Hepatocyte (in vitro differentiated cells): ENCODE data around the gene ZNF511. TPM values are rescaled to one million over a fixed set of nuclear protein-coding genes. Genes with fewer than 3 reads are reported as not detected.

ENCODE experiments used
- DNase-seq: peaks from one replicate; pipeline ENCODE4 v3.0.0-alpha.2; 2016; ENCODE audit warnings: low spot score
- H2AFZ ChIP-seq: fragments of 200-600 bp; sonication (generic); 2 replicates; pipeline ENCODE4 v1.6.0; 2016; ENCODE audit warnings: antibody characterized with exemption, mild to moderate bottlenecking
- H3K27ac ChIP-seq: fragments of 200-600 bp; sonication (generic); 2 replicates; pipeline ENCODE4 v1.5.1; 2016; ENCODE audit warnings: mild to moderate bottlenecking
- H3K27me3 ChIP-seq: fragments of 200-600 bp; sonication (generic); 2 replicates; pipeline ENCODE4 v1.6.1; 2016
- H3K36me3 ChIP-seq: fragments of 200-600 bp; sonication (generic); replicated peaks from 2 replicates; pipeline ENCODE4 v1.5.1; 2016; ENCODE audit warnings: low read depth; ENCODE audit not compliant: insufficient read depth
- H3K4me1 ChIP-seq: fragments of 200-600 bp; sonication (generic); 2 replicates; pipeline ENCODE4 v1.5.1; 2016; ENCODE audit warnings: mild to moderate bottlenecking, moderate library complexity; ENCODE audit not compliant: insufficient read depth
- H3K4me2 ChIP-seq: fragments of 200-600 bp; sonication (generic); 2 replicates; pipeline ENCODE4 v1.6.0; 2016
- H3K4me3 ChIP-seq: fragments of 200-600 bp; sonication (generic); 2 replicates; pipeline ENCODE4 v1.5.1; 2016; ENCODE audit warnings: mild to moderate bottlenecking
- H3K79me2 ChIP-seq: fragments of 200-600 bp; sonication (generic); 2 replicates; pipeline ENCODE4 v1.6.0; 2017; ENCODE audit warnings: mild to moderate bottlenecking
- H3K9me2 ChIP-seq: fragments of 200-600 bp; sonication (generic); replicated peaks from 2 replicates; pipeline ENCODE4 v1.6.0; 2017; ENCODE audit warnings: mild to moderate bottlenecking; ENCODE audit not compliant: insufficient read depth
- H3K9me3 ChIP-seq: fragments of 200-600 bp; sonication (generic); 2 replicates; pipeline ENCODE4 v1.5.1; 2016; ENCODE audit warnings: low read depth, mild to moderate bottlenecking
- H4K20me1 ChIP-seq: fragments of 200-600 bp; sonication (generic); 2 replicates; pipeline ENCODE4 v1.6.0; 2016; ENCODE audit warnings: mild to moderate bottlenecking; ENCODE audit not compliant: insufficient read depth, poor library complexity, severe bottlenecking
- CTCF ChIP-seq: fragments of 200-600 bp; sonication (generic); IDR thresholded peaks from 2 replicates; pipeline ENCODE4 v1.5.1; 2016; ENCODE audit warnings: antibody characterized with exemption, mild to moderate bottlenecking; ENCODE audit not compliant: poor library complexity
- EZH2 ChIP-seq: fragments of 200-600 bp; sonication (generic); IDR thresholded peaks from 2 replicates; pipeline ENCODE4 v1.6.1; 2016; ENCODE audit warnings: antibody characterized with exemption, mild to moderate bottlenecking, borderline replicate concordance
- EZH2phosphoT487 ChIP-seq: fragments of 200-600 bp; sonication (generic); IDR thresholded peaks from one replicate; pipeline ENCODE4 v1.6.1; 2018; ENCODE audit warnings: antibody characterized with exemption, mild to moderate bottlenecking, low read depth, moderate library complexity; ENCODE audit not compliant: unreplicated experiment, severe bottlenecking
- WGBS: methylation state at CpG from one replicate; pipeline ENCODE4 v1.1.6; 2016; ENCODE audit warnings: low lambda C conversion rate; ENCODE audit errors: missing lambda C conversion rate; 5-methylcytosine and 5-hydroxymethylcytosine counted together
- polyA plus RNA-seq: library from polyadenylated mRNA; unstranded; fragments of >200 nt; fragmentation: Nextera tagmentation; extraction: Ambion mirVana; gene quantifications from 2 replicates; pipeline ENCODE4 v1.2.1, GENCODE V29; 2016
- total RNA-seq: library from RNA; depleted of rRNA; stranded (reverse); fragments of >200 nt; gene quantifications from 2 replicates; pipeline ENCODE4 v1.2.3, GENCODE V29; 2014

The ZNF511 gene
- total and polyA plus RNA-seq, 2 experiments from 2014 or later = 36.9 to 56.9 TPM

DNA sequence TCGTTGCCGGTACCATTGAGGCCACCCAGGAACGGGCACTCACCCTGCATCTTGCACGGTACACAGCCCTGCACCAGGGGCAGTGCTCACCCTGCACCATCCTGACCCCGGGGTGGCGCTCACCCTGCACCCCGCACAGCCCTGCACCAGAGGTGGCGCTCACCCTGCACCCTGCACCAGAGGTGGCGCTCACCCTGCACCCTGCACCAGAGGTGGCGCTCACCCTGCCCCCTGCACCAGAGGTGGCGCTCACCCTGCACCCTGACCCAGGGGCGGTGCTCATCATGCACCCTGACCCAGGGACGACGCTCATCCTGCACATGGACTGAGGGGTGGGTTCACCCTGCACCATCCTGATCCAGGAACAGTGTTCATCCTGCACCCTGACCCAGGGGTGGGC, 6.5 kb upstream of the ZNF511 start:
- no peaks in the 10 kb centered on the region for H3K27me3 ChIP-seq
- no peak for TF ChIP-seq EZH2phosphoT487
- TF ChIP-seq CTCF = no peak
- TF ChIP-seq EZH2 = no peak
- no peaks in the 10 kb centered on the region for H3K36me3 ChIP-seq
- H3K9me3 ChIP-seq = no peaks in the 10 kb centered on the region
- no peak overlapping the region for H2AFZ ChIP-seq
- over 99% methylated on average over 14 of the region's 14 CpGs for WGBS
- peaks cover 4% of the 10 kb centered on the region for H3K4me1 ChIP-seq
- H3K4me2 ChIP-seq = no peak overlapping the region
- no peak overlapping the region for H3K27ac ChIP-seq
- no peak for DNase-seq
- no peaks in the 10 kb centered on the region for H3K9me2 ChIP-seq
- peaks cover 45% of the 10 kb centered on the region for H4K20me1 ChIP-seq
- H3K79me2 ChIP-seq = peaks cover 52% of the 10 kb centered on the region
- no peak overlapping the region for H3K4me3 ChIP-seq

- no peak for TF ChIP-seq EZH2phosphoT487
- TF ChIP-seq CTCF = no peak
- no peak for TF ChIP-seq EZH2
Measured at GRCh38 chr10:133303206-133303605, 5.5 kb upstream of the ZNF511 start.

GRCh38 chr10:133306097-133306476, 2.6 kb upstream of the ZNF511 start:
- Histone ChIP-seq H3K27ac (no peak overlapping the region), H3K79me2 (peaks cover 64% of the 10 kb centered on the region)

More at GRCh38 chr10:133303206-133303605, 5.5 kb upstream of the ZNF511 start:
- over 99% methylated on average over 10 of the region's 10 CpGs for WGBS
- Histone ChIP-seq H3K4me2 (no peak overlapping the region), H3K27me3 (no peaks in the 10 kb centered on the region), H3K36me3 (no peaks in the 10 kb centered on the region), H3K27ac (no peak overlapping the region), H3K9me3 (no peaks in the 10 kb centered on the region), H3K4me3 (no peak overlapping the region), H4K20me1 (peaks cover 49% of the 10 kb centered on the region), H3K9me2 (no peaks in the 10 kb centered on the region), H2AFZ (no peak overlapping the region), H3K4me1 (peaks cover 7% of the 10 kb centered on the region), H3K79me2 (peaks cover 60% of the 10 kb centered on the region)
- DNase-seq = no peak

More at GRCh38 chr10:133306097-133306476, 2.6 kb upstream of the ZNF511 start:
- Histone ChIP-seq H3K4me1 (peaks cover 7% of the 10 kb centered on the region), H3K36me3 (no peaks in the 10 kb centered on the region), H3K4me2 (no peak overlapping the region), H2AFZ (no peak overlapping the region), H3K9me3 (no peaks in the 10 kb centered on the region), H4K20me1 (peaks cover 52% of the 10 kb centered on the region), H3K4me3 (no peak overlapping the region), H3K27me3 (no peaks in the 10 kb centered on the region), H3K9me2 (no peaks in the 10 kb centered on the region)
- TF ChIP-seq EZH2phosphoT487 = no peak
- TF ChIP-seq EZH2 = no peak
- no peak for TF ChIP-seq CTCF
- WGBS = 97% methylated on average over 5 of the region's 5 CpGs
- no peak for DNase-seq
